Vagina (tissue), 2 donors: Measurements from ENCODE around the gene DNAAF8. TPM values are rescaled to one million over a fixed set of nuclear protein-coding genes. Genes with fewer than 3 reads are reported as not detected.

Source experiments
- DNase-seq, 2 donors: peaks; one replicate each; pipeline ENCODE4 v3.0.0-alpha.2; 2017; ENCODE audit errors: extremely low spot score in 2 of 2
- H3K27ac ChIP-seq: fragments of 200-600 bp; sonication (generic); one replicate; pipeline ENCODE4 v1.5.1; 2019
- H3K27me3 ChIP-seq: fragments of 200-600 bp; sonication (generic); one replicate; pipeline ENCODE4 v1.5.1; 2019
- H3K36me3 ChIP-seq, 2 donors: fragments of 200-600 bp; sonication (generic); one replicate each; pipeline ENCODE4 v1.5.1; 2017 to 2019
- H3K4me1 ChIP-seq: fragments of 200-600 bp; sonication (generic); one replicate; pipeline ENCODE4 v1.5.1; 2019
- H3K4me3 ChIP-seq, 2 donors: fragments of 200-600 bp; sonication (generic); 1 replicate in 1 of 2; 2 replicates in 1 of 2; pipeline ENCODE4 v1.5.1; 2016 to 2019
- H3K9me3 ChIP-seq: fragments of 200-600 bp; sonication (generic); one replicate; pipeline ENCODE4 v1.5.1; 2019
- CTCF ChIP-seq, 3 experiments: fragments of 450-650 bp in 2 of 3; fragments of 200-600 bp in 1 of 3; sonication (generic) in 1 of 3; IDR thresholded peaks; one replicate each; pipeline ENCODE4 v1.5.1; 2017 to 2019; ENCODE audit warnings: antibody characterized with exemption in 3 of 3, mild to moderate bottlenecking in 2 of 3, moderate library complexity in 2 of 3
- POLR2A ChIP-seq, 2 donors: fragments of 450-650 bp; IDR thresholded peaks; one replicate each; pipeline ENCODE4 v1.6.1; 2017; ENCODE audit warnings: antibody characterized with exemption in 2 of 2, mild to moderate bottlenecking in 2 of 2, moderate library complexity in 2 of 2
- POLR2AphosphoS5 ChIP-seq, 2 donors: sonication (generic); formaldehyde crosslinking; IDR thresholded peaks; one replicate each; pipeline ENCODE4 v1.9.0; 2017; ENCODE audit warnings: antibody characterized with exemption in 2 of 2, mild to moderate bottlenecking in 2 of 2, low read depth in 1 of 2; ENCODE audit not compliant: insufficient read depth in 1 of 2
- intact Hi-C: fragments of 100-400 bp; cut with DNase I; formaldehyde crosslinking; loops from one replicate; pipeline ENCODE4 v1.15.1; 2023
- total RNA-seq: library from RNA; depleted of rRNA; stranded (reverse); fragments of >200 nt; gene quantifications from one replicate; pipeline ENCODE4 v1.2.3, GENCODE V29; 2016

Gene DNAAF8
- total RNA-seq, 1 donor from 2014 or later = not detected

DNA sequence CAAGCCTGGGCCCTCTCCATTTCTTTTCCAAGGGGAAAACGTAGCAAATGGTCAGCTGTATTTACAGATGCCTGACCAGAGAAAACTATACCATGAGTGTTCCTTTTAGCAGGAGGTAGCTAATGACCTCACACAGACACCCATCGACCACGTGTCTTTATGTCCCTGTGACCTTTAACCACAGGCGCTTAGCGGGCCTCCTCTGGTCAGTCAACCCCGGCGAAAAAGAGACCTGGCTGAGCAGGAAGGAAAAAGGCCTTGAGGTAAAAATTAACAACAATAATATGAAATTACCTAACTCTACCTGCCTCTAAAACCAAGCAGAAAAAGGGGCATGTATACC is 31.9 kb upstream of the DNAAF8 start:
- intact Hi-C loops = no loop called here
- H3K4me3 ChIP-seq = no peak overlapping the region
- H3K27me3 ChIP-seq = no peaks in the 10 kb centered on the region
- TF ChIP-seq POLR2A (IDR thresholded peaks at IDR 0.05) (no peak), CTCF (IDR thresholded peaks at IDR 0.05) (no peak)
- no peaks in the 10 kb centered on the region for H3K4me1 ChIP-seq
- no peak for DNase-seq
- H3K9me3 ChIP-seq = no peaks in the 10 kb centered on the region
- H3K36me3 ChIP-seq = peaks cover 3 to 57% of the 10 kb centered on the region in 2 donors
- H3K27ac ChIP-seq = no peak overlapping the region

DNA sequence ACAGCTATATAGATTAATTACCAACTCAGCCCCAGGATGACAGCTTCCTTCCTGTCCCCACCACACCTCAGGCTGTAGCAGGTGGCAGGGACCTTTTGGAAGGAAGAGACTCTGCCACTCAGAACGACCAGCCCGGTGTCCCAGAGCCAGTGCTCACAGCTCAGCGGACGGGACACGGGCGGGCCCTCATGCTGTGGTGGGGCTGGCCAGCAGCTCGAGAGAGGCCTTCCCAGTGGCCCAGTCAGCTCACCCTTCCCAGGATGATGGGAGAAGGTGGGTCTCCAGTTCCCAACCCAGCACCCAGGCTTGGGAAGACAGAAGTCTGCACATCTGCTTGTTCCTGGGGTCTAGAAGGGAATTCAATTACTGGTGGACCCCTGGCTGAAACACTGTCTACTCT is 30.4 kb upstream of the DNAAF8 start:
- TF ChIP-seq POLR2A (IDR thresholded peaks at IDR 0.05) (no peak), POLR2AphosphoS5 (IDR thresholded peaks at IDR 0.05; ENCODE audit: insufficient read depth in 1 of 2, low read depth in 1 of 2) (no peak), CTCF (IDR thresholded peaks at IDR 0.05) (no peak)
- intact Hi-C loops = no loop called here
- Histone ChIP-seq H3K27ac (no peak overlapping the region), H3K36me3 (peaks cover 3 to 52% of the 10 kb centered on the region in 2 donors), H3K9me3 (no peaks in the 10 kb centered on the region), H3K27me3 (no peaks in the 10 kb centered on the region), H3K4me3 (no peak overlapping the region), H3K4me1 (no peaks in the 10 kb centered on the region)
- no peak for DNase-seq

GRCh38 chr16:4704491-4704890 is 29.8 kb upstream of the DNAAF8 start:
- Histone ChIP-seq H3K4me1 (no peaks in the 10 kb centered on the region), H3K9me3 (no peaks in the 10 kb centered on the region), H3K4me3 (no peak overlapping the region), H3K27ac (no peak overlapping the region), H3K36me3 (peaks cover 3 to 46% of the 10 kb centered on the region in 2 donors), H3K27me3 (no peaks in the 10 kb centered on the region)
- DNase-seq = no peak
- TF ChIP-seq POLR2AphosphoS5 (IDR thresholded peaks at IDR 0.05; ENCODE audit: insufficient read depth in 1 of 2, low read depth in 1 of 2) = no peak
- no peak for TF ChIP-seq POLR2A (IDR thresholded peaks at IDR 0.05)
- TF ChIP-seq CTCF (IDR thresholded peaks at IDR 0.05) = no peak
- intact Hi-C loops = no loop called here

- H3K27me3 ChIP-seq = no peaks in the 10 kb centered on the region
- no peak overlapping the region for H3K27ac ChIP-seq
- TF ChIP-seq POLR2A (IDR thresholded peaks at IDR 0.05) (no peak), POLR2AphosphoS5 (IDR thresholded peaks at IDR 0.05; ENCODE audit: insufficient read depth in 1 of 2, low read depth in 1 of 2) (no peak), CTCF (IDR thresholded peaks at IDR 0.05) (no peak)
- H3K36me3 ChIP-seq = peaks cover 3 to 42% of the 10 kb centered on the region in 2 donors
- no peak overlapping the region for H3K4me3 ChIP-seq
- no peak for DNase-seq
- no peaks in the 10 kb centered on the region for H3K4me1 ChIP-seq
- H3K9me3 ChIP-seq = no peaks in the 10 kb centered on the region
- intact Hi-C loops = no loop called here
These were observed 29.4 kb upstream of the DNAAF8 start for GRCh38 chr16:4704913-4705312.

- no peak for DNase-seq
- intact Hi-C loops = no loop called here
- peaks cover 3 to 39% of the 10 kb centered on the region in 2 donors for H3K36me3 ChIP-seq
- no peak overlapping the region for H3K27ac ChIP-seq
- no peaks in the 10 kb centered on the region for H3K4me1 ChIP-seq
- TF ChIP-seq POLR2A (IDR thresholded peaks at IDR 0.05) (no peak), POLR2AphosphoS5 (IDR thresholded peaks at IDR 0.05; ENCODE audit: insufficient read depth in 1 of 2, low read depth in 1 of 2) (no peak), CTCF (IDR thresholded peaks at IDR 0.05) (no peak)
- no peaks in the 10 kb centered on the region for H3K9me3 ChIP-seq
- no peak overlapping the region for H3K4me3 ChIP-seq
- no peaks in the 10 kb centered on the region for H3K27me3 ChIP-seq
These were observed 27.5 kb upstream of the DNAAF8 start for GRCh38 chr16:4706871-4707270.
